ENCODE measurements around the gene PHF14. TPM values are rescaled to one million over a fixed set of nuclear protein-coding genes. Genes with fewer than 3 reads are reported as not detected.

Gene PHF14
- total and polyA plus RNA-seq, 2 experiments from 2014 or later = 72.0 to 87.9 TPM

DNA sequence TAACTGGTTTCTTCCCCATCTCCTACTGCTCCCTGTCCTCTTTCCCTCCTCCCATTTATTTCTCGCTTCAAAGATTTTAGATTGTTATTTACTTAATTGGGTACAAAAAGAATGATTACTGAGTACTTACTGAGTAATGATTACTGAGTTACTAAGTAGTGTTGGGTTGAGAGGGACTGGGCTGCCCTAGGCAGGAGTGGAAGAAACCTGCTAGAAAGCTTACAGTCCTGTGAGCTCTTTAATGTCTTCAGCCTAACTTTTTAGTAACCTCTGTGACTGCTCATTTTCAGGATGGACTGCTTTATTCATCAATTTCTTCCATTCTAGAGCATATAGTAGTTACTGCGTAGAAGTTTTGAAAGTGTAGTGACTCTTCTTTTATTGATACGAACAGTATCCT is 7.6 kb downstream of the PHF14 start:
- no peaks in the 10 kb centered on the region for H3K9me3 Mint-ChIP-seq
- peaks cover 27% of the 10 kb centered on the region for H3K36me3 Mint-ChIP-seq (ENCODE audit: low read depth)

More for the DNA sequence above, 7.6 kb downstream of the PHF14 start:
- 0 out of 2 replicates have a peak, but pooled peaks cover 5% of the 10 kb centered on the region for H3K4me1 ChIP-seq (ENCODE audit: insufficient read depth)
- H3K4me3 ChIP-seq = no peak overlapping the region
- H3K4me3 Mint-ChIP-seq = no peak overlapping the region
- no peaks in the 10 kb centered on the region for H3K27me3 ChIP-seq (ENCODE audit: insufficient read depth)
- no peak for TF ChIP-seq STAT1 (IDR thresholded peaks at IDR 0.05; ENCODE audit: unreplicated experiment)
- TF ChIP-seq EZH2phosphoT487 (IDR thresholded peaks at IDR 0.05; ENCODE audit: unreplicated experiment) = no peak
- no peak for TF ChIP-seq JUNB (IDR thresholded peaks at IDR 0.05; ENCODE audit: unreplicated experiment)
- no peak for TF ChIP-seq EZH2 (IDR thresholded peaks at IDR 0.05; ENCODE audit: low read depth, unreplicated experiment)
- TF ChIP-seq NANOG (IDR thresholded peaks at IDR 0.05; ENCODE audit: borderline replicate concordance) = no peak
- no peak for TF ChIP-seq REST (IDR thresholded peaks at IDR 0.05; ENCODE audit: unreplicated experiment)
- no peak for TF ChIP-seq ZNF462 (CRISPR knock-in tag; IDR thresholded peaks at IDR 0.05)
- no peak for TF ChIP-seq ZNF331 (CRISPR knock-in tag; IDR thresholded peaks at IDR 0.05; ENCODE audit: low read depth)
- TF ChIP-seq, protein P1, sequence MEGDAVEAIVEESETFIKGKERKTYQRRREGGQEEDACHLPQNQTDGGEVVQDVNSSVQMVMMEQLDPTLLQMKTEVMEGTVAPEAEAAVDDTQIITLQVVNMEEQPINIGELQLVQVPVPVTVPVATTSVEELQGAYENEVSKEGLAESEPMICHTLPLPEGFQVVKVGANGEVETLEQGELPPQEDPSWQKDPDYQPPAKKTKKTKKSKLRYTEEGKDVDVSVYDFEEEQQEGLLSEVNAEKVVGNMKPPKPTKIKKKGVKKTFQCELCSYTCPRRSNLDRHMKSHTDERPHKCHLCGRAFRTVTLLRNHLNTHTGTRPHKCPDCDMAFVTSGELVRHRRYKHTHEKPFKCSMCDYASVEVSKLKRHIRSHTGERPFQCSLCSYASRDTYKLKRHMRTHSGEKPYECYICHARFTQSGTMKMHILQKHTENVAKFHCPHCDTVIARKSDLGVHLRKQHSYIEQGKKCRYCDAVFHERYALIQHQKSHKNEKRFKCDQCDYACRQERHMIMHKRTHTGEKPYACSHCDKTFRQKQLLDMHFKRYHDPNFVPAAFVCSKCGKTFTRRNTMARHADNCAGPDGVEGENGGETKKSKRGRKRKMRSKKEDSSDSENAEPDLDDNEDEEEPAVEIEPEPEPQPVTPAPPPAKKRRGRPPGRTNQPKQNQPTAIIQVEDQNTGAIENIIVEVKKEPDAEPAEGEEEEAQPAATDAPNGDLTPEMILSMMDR (conservative IDR thresholded peaks at IDR 0.05; ENCODE audit: low read depth in 2 of 2) = no peak
- TF ChIP-seq POLR2AphosphoS5 (IDR thresholded peaks at IDR 0.05; ENCODE audit: low read depth) = no peak
- no peak for TF ChIP-seq ZNF114 (CRISPR knock-in tag; IDR thresholded peaks at IDR 0.05)
- no peak for TF ChIP-seq ETS1 (IDR thresholded peaks at IDR 0.05)
- no peak for TF ChIP-seq CREB1 (CRISPR knock-in tag; IDR thresholded peaks at IDR 0.05; ENCODE audit: low read depth)
- H3K27ac ChIP-seq (ENCODE audit: low read depth) = no peak overlapping the region
- H3K27ac Mint-ChIP-seq = no peak overlapping the region
- peaks cover 81% of the 10 kb centered on the region for H3K79me2 ChIP-seq (replicated peaks; ENCODE audit: insufficient read depth)
- H2AFZ ChIP-seq = no peak overlapping the region
- peaks cover 2% of the 10 kb centered on the region for H3K27me3 Mint-ChIP-seq (ENCODE audit: insufficient read depth, low read depth, poor library complexity)
- no peak for ATAC-seq
- H3K4me2 ChIP-seq = no peak overlapping the region
- no peaks in the 10 kb centered on the region for H3F3A ChIP-seq (replicated peaks; ENCODE audit: low read depth)
- H3K9me2 ChIP-seq (ENCODE audit: insufficient read depth) = no peaks in the 10 kb centered on the region
- no peaks in the 10 kb centered on the region; the same call in 1 of the 2 replicates for H3K36me3 ChIP-seq (ENCODE audit: insufficient read depth)
- H3K4me1 Mint-ChIP-seq = peaks cover 12% of the 10 kb centered on the region; the same call in 2 of the 3 replicates
- 0 out of 2 replicates have a peak, but pooled peaks cover 4% of the 10 kb centered on the region for H4K20me1 ChIP-seq (replicated peaks; ENCODE audit: insufficient read depth)
- no peak for DNase-seq (ENCODE audit: low spot score)
